Regular cardiac myocyte (primary cell): ENCODE data around the gene MYO1C. TPM values are rescaled to one million over a fixed set of nuclear protein-coding genes. Genes with fewer than 3 reads are reported as not detected.

Experiments used
- total RNA-seq: library from RNA; depleted of rRNA; stranded (reverse); fragments of >200 nt; gene quantifications from 2 replicates; pipeline ENCODE4 v1.2.3, GENCODE V29; 2014

Gene MYO1C, protein sequence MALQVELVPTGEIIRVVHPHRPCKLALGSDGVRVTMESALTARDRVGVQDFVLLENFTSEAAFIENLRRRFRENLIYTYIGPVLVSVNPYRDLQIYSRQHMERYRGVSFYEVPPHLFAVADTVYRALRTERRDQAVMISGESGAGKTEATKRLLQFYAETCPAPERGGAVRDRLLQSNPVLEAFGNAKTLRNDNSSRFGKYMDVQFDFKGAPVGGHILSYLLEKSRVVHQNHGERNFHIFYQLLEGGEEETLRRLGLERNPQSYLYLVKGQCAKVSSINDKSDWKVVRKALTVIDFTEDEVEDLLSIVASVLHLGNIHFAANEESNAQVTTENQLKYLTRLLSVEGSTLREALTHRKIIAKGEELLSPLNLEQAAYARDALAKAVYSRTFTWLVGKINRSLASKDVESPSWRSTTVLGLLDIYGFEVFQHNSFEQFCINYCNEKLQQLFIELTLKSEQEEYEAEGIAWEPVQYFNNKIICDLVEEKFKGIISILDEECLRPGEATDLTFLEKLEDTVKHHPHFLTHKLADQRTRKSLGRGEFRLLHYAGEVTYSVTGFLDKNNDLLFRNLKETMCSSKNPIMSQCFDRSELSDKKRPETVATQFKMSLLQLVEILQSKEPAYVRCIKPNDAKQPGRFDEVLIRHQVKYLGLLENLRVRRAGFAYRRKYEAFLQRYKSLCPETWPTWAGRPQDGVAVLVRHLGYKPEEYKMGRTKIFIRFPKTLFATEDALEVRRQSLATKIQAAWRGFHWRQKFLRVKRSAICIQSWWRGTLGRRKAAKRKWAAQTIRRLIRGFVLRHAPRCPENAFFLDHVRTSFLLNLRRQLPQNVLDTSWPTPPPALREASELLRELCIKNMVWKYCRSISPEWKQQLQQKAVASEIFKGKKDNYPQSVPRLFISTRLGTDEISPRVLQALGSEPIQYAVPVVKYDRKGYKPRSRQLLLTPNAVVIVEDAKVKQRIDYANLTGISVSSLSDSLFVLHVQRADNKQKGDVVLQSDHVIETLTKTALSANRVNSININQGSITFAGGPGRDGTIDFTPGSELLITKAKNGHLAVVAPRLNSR
- 145 and 184 TPM in 2 replicates for total RNA-seq

DNA sequence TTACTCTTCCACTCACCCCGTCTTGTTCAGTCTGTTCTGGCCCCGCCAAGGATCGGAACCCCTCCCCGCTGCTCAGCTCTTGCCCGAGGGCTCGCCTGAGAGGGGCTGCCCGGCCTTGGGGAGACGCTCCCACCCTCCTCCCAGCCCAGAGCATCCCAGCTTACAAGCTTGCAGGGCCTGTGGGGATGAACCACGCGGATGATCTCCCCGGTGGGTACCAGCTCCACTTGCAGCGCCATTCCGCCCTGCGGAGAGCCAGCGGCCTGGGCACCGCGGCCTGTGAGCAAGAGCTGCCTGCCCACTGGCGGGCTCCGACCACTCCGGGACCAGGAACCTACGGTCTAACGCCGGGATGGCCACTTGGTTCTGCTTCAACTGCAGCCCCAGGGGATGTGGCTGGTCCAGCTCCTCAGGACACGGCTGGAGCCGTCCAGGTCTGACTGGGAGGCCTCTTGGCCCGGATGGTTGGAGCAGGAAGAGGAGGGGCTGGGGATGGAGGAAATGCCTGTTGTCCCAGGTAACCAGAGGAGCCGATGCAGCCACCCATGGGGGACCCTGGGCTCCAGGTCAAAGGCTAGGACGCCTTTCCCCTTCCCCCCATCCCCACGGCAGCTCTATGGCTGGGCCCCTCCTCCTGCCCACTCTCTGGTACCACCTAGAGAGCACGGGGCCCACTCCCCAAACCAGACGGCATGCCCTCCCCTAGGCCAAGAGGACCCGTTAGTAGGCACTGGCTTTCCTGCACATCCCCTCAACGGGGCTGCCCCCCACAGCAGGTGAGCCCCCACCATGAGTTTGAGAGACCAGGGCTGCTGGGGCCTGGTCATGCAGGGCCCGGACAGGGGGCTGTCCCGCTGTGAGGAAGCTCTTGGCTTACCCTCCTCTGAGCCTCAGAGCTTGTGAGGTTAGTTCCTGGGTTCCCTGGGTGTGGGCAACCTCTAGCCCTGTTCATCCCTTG is at the start of gene MYO1C:
Gene MYO1C (minus strand): TSS at position 438 of the 958 bp plus-strand sequence. CDS start 199 bp downstream, at position 239.

DNA sequence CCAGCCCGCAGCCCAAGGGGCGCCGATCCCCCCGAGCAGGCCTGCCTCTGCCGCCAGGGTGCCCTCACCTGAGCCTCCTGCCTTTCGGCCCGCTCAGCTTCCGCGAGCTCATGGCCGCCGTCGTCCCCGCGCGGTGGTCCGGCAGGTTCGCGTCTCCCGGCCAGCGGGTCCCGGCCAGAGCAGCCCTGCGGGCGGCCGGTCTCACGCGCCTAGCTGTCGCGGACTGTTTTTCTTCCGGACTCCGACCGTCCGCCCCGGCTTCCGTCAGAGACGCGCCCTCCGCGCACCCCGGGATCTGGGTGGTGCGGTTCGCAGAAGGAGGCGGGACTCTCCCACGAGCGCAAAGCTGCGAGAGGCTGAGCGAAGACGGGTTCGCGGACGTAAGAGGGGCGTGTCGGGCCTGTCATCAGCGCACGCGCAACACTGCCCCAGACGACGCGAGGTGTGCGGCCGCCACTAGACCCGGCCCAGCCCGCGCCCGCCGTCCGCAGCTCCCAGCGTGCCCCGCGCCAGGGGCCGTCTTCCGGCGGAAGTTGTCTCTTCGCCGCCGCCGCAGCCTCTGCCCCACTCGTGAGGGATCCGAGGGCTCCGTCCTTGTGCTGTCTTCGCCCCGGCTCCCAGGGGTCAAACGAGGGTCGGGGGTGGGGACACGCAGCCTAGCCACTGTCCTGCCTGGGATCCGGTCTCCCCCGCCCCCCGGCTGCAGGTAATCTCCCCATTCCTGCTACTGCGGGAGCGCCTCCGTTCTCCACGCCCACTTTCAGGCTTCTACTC is 24.1 kb upstream of the MYO1C start, which contains the start of gene INPP5K:
Gene INPP5K (minus strand): TSS at position 225 of the 774 bp plus-strand sequence. CDS start 113 bp downstream, at position 112.

DNA sequence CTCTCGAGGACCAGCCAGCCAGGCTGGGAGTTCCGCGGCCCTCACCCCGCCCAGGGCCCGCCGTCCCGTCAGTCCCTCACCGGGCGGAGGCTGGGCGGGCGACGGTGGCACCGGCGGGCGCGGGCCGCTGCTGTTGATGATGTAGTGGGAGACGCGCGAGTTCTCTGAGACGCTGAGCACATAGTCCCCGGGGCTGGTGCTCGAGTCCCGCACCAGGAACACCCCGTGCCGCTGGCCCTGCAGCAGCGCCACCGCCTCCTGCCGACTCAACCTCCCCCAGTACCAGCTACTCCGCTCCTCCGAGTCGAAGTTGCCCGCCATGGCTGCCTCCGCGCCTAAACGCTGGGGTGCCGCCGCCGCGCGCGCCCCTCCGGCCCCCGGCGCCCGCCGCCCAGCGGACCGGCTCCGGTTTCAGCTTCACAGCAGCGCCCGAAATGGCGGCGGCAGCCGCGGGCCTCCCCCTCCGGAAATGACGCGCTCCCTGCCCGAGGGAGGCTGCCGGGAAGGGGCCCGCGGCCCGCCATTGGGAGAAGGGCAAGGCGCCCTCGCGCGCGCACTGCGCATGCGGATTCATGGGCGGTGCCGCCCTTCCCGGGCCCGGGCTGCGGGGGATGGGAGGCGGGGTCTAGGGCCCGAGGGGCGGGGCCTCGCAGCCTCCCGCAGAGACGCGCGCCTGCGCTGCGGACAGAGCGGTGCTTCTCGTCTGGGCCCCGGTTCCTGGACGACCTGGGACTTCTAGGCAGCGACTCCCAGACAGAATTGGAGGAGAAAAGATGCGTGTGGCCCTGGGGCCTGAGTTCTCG is 36.5 kb downstream of the MYO1C start, which contains the start of gene CRK:
Gene CRK (minus strand): TSS at position 436 of the 803 bp plus-strand sequence. CDS start 115 bp downstream, at position 321.

Other genes with a start within 250 kb of the MYO1C start
- 0.28 TPM in 1 of 2 replicates, not detected in the other for gene BHLHA9, start 222.2 kb downstream of the MYO1C start, total RNA-seq
- gene TRARG1, start 213.0 kb downstream of the MYO1C start, total RNA-seq = not detected in 2 replicates
- 374 and 1,144 TPM in 2 replicates for gene YWHAE, start 92.5 kb downstream of the MYO1C start, total RNA-seq
- gene CRK, start 36.5 kb downstream of the MYO1C start, total RNA-seq = 116 and 137 TPM in 2 replicates
- gene INPP5K, start 23.9 kb upstream of the MYO1C start, total RNA-seq = 37.4 and 39.7 TPM in 2 replicates
- 8.2 and 16.9 TPM in 2 replicates for gene PITPNA, start 70.1 kb upstream of the MYO1C start, total RNA-seq
- gene SLC43A2, start 136.1 kb upstream of the MYO1C start, total RNA-seq = 5.9 and 7.9 TPM in 2 replicates
- gene SCARF1, start 153.0 kb upstream of the MYO1C start, total RNA-seq = 0.96 and 3.1 TPM in 2 replicates
- gene RILP, start 157.2 kb upstream of the MYO1C start, total RNA-seq = 5.6 and 6.2 TPM in 2 replicates
- 51.9 and 112 TPM in 2 replicates for gene PRPF8, start 192.2 kb upstream of the MYO1C start, total RNA-seq
- 1.7 and 2.0 TPM in 2 replicates for gene TLCD2, start 217.7 kb upstream of the MYO1C start, total RNA-seq
- gene WDR81, start 232.0 kb upstream of the MYO1C start, total RNA-seq = 18.8 and 25.4 TPM in 2 replicates